Neural cell (in vitro differentiated cells): Measurements from ENCODE around the gene SMIM13. TPM values are rescaled to one million over a fixed set of nuclear protein-coding genes. Genes with fewer than 3 reads are reported as not detected.

Source experiments
- H2AFZ ChIP-seq: fragments of 200-600, 300-800 bp; sonication (generic), shearing (Covaris generic); 2 replicates; pipeline ENCODE4 v1.6.0; 2014; ENCODE audit warnings: low read depth, mild to moderate bottlenecking, antibody characterized with exemption, low read length, moderate library complexity
- H3F3A ChIP-seq: fragments of 200-600 bp; shearing (Covaris generic); 2 replicates; pipeline ENCODE4 v1.6.1; 2016; ENCODE audit warnings: mild to moderate bottlenecking, moderate library complexity, mixed read lengths, antibody characterized with exemption, low read length; ENCODE audit not compliant: insufficient read depth, poor library complexity, severe bottlenecking
- H3K27ac ChIP-seq: fragments of 200-600, 300-800 bp; sonication (generic), shearing (Covaris generic); 2 replicates; pipeline ENCODE4 v1.5.1; 2014; ENCODE audit warnings: mild to moderate bottlenecking, low read length, moderate library complexity
- H3K27me3 ChIP-seq: fragments of 300-800, 200-600 bp; sonication (generic), shearing (Covaris generic); 2 replicates; pipeline ENCODE4 v1.6.0; 2014; ENCODE audit warnings: mild to moderate bottlenecking, low read depth, low read length, moderate library complexity; ENCODE audit not compliant: insufficient read depth
- H3K36me3 ChIP-seq: fragments of 300-800, 200-600 bp; sonication (generic), shearing (Covaris generic); 2 replicates; pipeline ENCODE4 v1.5.1; 2014; ENCODE audit warnings: mild to moderate bottlenecking, antibody characterized with exemption, low read length, moderate library complexity; ENCODE audit not compliant: insufficient read depth
- H3K4me2 ChIP-seq: fragments of 300-800, 200-600 bp; sonication (generic), shearing (Covaris generic); 2 replicates; pipeline ENCODE4 v1.6.0; 2014; ENCODE audit warnings: mild to moderate bottlenecking, low read length
- H3K4me3 ChIP-seq: fragments of 300-800, 200-600 bp; sonication (generic), shearing (Covaris generic); 2 replicates; pipeline ENCODE4 v1.5.1; 2014; ENCODE audit warnings: mild to moderate bottlenecking, low read length, moderate library complexity
- H3K79me2 ChIP-seq: fragments of 200-600 bp; shearing (Covaris generic); replicated peaks from 2 replicates; pipeline ENCODE4 v1.6.0; 2014; ENCODE audit warnings: mild to moderate bottlenecking, low read length, moderate library complexity; ENCODE audit not compliant: insufficient read depth
- H3K9ac ChIP-seq: fragments of 300-800, 200-600 bp; sonication (generic), shearing (Covaris generic); 2 replicates; pipeline ENCODE4 v1.6.1; 2016; ENCODE audit warnings: mild to moderate bottlenecking, low read length, mixed read lengths
- H3K9me2 ChIP-seq: fragments of 200-600 bp; shearing (Covaris generic); 2 replicates; pipeline ENCODE4 v1.6.1; 2016; ENCODE audit warnings: mild to moderate bottlenecking, low read length, mixed read lengths; ENCODE audit not compliant: insufficient read depth
- H3K9me3 ChIP-seq: fragments of 200-600, 300-800 bp; sonication (generic), shearing (Covaris generic); 2 replicates; pipeline ENCODE4 v1.6.1; 2016; ENCODE audit warnings: mild to moderate bottlenecking, mixed run types, low read length, moderate library complexity, mixed read lengths
- H4K20me1 ChIP-seq: fragments of 200-600 bp; shearing (Covaris generic); 2 replicates; pipeline ENCODE4 v1.6.1; 2016; ENCODE audit warnings: mild to moderate bottlenecking, mixed run types; ENCODE audit not compliant: insufficient read depth
- EP300 ChIP-seq: fragments of 450-650 bp; conservative IDR thresholded peaks from 2 replicates; pipeline ENCODE4 v1.6.1; 2014; ENCODE audit warnings: antibody characterized with exemption, mild to moderate bottlenecking, moderate library complexity; ENCODE audit not compliant: poor library complexity, severe bottlenecking
- EZH2 ChIP-seq: fragments of 200-600, 300-800 bp; shearing (Covaris generic), sonication (generic); IDR thresholded peaks from 2 replicates; pipeline ENCODE4 v1.6.1; 2014; ENCODE audit warnings: antibody characterized with exemption, low read length, borderline replicate concordance, mild to moderate bottlenecking; ENCODE audit not compliant: insufficient read depth, poor library complexity, severe bottlenecking
- MXI1 ChIP-seq: fragments of 450-650 bp; conservative IDR thresholded peaks from 2 replicates; pipeline ENCODE4 v1.6.1; 2014; ENCODE audit warnings: antibody characterized with exemption, mild to moderate bottlenecking; ENCODE audit not compliant: poor library complexity, severe bottlenecking
- POLR2AphosphoS5 ChIP-seq: IDR thresholded peaks from 2 replicates; pipeline ENCODE4 v1.6.1; 2012
- RAD21 ChIP-seq: fragments of 450-650 bp; conservative IDR thresholded peaks from 2 replicates; pipeline ENCODE4 v1.6.1; 2014; ENCODE audit warnings: antibody characterized with exemption, mild to moderate bottlenecking, moderate library complexity
- SMC3 ChIP-seq: fragments of 450-650 bp; conservative IDR thresholded peaks from 2 replicates; pipeline ENCODE4 v1.6.1; 2014; ENCODE audit warnings: antibody characterized with exemption, mild to moderate bottlenecking, moderate library complexity; ENCODE audit not compliant: poor library complexity
- TAF1 ChIP-seq: IDR thresholded peaks from 2 replicates; pipeline ENCODE4 v1.6.1; 2012; ENCODE audit warnings: low read depth
- polyA plus RNA-seq: library from polyadenylated mRNA; depleted of rRNA; stranded (reverse); fragments of >200 nt; gene quantifications from 2 replicates; pipeline ENCODE4 v1.2.3, GENCODE V29; 2014
- TF ChIP-seq, protein P1 (sequence below): fragments of 450-650 bp; IDR thresholded peaks from 2 replicates; pipeline ENCODE4 v1.5.1; 2014; ENCODE audit warnings: antibody characterized with exemption, mild to moderate bottlenecking, moderate library complexity; ENCODE audit not compliant: poor library complexity, severe bottlenecking
- TF ChIP-seq, protein P2 (sequence below): IDR thresholded peaks from 2 replicates; pipeline ENCODE4 v1.6.1; 2012; ENCODE audit warnings: borderline replicate concordance

SMIM13 gene
- polyA plus RNA-seq, 1 donor from 2014 or later: 51.0 TPM

DNA sequence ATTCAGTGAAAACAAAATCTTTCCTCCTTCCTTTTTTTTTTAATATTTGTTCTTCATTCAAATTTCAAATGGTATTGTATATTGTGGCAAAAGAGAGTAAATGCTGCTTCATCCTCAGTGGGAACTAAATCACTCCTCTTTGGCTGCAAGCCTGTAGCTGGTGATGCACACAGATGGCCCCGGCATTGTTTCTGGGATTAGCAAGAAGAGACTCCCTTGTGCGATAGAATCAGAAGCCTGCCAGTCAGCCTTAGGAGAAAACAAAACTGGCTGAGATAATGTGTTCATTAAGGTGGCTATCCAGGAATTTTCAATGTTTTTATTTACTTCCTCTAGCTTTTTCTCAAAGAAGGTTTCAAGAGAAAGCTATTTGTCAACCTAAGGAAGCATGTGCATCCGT is 28.8 kb upstream of the SMIM13 start:
- Histone ChIP-seq H3F3A (no peaks in the 10 kb centered on the region), H3K9me2 (no peaks in the 10 kb centered on the region), H3K27ac (no peak overlapping the region), H3K36me3 (no peaks in the 10 kb centered on the region), H4K20me1 (no peaks in the 10 kb centered on the region), H3K4me2 (no peak overlapping the region), H3K79me2 (no peaks in the 10 kb centered on the region), H3K9me3 (no peaks in the 10 kb centered on the region), H3K9ac (no peak overlapping the region), H3K4me3 (no peak overlapping the region), H3K27me3 (no peaks in the 10 kb centered on the region), H2AFZ (no peak overlapping the region)
- TF ChIP-seq SMC3: no peak
- TF ChIP-seq EP300: no peak
- TF ChIP-seq POLR2AphosphoS5: no peak
- TF ChIP-seq TAF1: no peak
- TF ChIP-seq, protein P1, sequence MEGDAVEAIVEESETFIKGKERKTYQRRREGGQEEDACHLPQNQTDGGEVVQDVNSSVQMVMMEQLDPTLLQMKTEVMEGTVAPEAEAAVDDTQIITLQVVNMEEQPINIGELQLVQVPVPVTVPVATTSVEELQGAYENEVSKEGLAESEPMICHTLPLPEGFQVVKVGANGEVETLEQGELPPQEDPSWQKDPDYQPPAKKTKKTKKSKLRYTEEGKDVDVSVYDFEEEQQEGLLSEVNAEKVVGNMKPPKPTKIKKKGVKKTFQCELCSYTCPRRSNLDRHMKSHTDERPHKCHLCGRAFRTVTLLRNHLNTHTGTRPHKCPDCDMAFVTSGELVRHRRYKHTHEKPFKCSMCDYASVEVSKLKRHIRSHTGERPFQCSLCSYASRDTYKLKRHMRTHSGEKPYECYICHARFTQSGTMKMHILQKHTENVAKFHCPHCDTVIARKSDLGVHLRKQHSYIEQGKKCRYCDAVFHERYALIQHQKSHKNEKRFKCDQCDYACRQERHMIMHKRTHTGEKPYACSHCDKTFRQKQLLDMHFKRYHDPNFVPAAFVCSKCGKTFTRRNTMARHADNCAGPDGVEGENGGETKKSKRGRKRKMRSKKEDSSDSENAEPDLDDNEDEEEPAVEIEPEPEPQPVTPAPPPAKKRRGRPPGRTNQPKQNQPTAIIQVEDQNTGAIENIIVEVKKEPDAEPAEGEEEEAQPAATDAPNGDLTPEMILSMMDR: no peak
- no peak for TF ChIP-seq RAD21
- TF ChIP-seq MXI1: no peak
- TF ChIP-seq, protein P2, sequence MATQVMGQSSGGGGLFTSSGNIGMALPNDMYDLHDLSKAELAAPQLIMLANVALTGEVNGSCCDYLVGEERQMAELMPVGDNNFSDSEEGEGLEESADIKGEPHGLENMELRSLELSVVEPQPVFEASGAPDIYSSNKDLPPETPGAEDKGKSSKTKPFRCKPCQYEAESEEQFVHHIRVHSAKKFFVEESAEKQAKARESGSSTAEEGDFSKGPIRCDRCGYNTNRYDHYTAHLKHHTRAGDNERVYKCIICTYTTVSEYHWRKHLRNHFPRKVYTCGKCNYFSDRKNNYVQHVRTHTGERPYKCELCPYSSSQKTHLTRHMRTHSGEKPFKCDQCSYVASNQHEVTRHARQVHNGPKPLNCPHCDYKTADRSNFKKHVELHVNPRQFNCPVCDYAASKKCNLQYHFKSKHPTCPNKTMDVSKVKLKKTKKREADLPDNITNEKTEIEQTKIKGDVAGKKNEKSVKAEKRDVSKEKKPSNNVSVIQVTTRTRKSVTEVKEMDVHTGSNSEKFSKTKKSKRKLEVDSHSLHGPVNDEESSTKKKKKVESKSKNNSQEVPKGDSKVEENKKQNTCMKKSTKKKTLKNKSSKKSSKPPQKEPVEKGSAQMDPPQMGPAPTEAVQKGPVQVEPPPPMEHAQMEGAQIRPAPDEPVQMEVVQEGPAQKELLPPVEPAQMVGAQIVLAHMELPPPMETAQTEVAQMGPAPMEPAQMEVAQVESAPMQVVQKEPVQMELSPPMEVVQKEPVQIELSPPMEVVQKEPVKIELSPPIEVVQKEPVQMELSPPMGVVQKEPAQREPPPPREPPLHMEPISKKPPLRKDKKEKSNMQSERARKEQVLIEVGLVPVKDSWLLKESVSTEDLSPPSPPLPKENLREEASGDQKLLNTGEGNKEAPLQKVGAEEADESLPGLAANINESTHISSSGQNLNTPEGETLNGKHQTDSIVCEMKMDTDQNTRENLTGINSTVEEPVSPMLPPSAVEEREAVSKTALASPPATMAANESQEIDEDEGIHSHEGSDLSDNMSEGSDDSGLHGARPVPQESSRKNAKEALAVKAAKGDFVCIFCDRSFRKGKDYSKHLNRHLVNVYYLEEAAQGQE: no peak

DNA sequence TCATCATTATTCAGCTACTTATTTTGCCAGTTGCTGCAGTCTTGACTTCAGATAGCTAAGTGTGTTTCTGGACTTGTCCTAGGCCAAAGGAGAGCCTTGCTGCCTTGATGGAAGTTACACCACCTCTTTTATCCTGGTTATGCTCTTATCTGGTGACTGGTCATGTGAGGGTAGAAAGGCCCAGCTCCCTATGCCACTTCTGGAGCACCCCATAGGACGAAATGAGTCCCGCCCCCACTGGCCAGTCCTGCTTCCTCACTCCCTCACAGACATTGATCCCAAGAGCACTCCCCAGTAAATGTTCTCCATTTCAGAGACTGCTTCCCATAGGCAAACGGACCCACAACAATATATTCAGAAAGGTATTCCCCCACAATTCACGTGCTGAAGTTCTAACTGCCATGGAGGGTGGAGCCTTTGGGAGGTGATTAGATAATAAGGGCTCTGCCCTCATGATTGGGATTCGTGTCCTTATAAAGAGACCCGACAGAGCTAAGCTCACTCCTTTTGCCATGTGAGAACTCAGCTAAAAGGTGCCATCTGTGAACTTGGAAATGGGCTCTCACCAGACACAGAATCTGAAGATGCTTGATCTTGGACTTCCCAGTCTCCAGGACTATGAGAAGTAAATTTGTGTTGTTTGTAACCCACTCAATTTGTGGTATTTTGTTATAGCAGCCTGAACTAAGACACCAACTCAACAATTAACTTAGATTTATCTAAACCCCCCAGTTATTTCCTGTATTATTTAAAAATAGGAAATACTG is 28.0 kb upstream of the SMIM13 start:
- Histone ChIP-seq H2AFZ (no peak overlapping the region), H3K4me3 (no peak overlapping the region), H3K79me2 (no peaks in the 10 kb centered on the region), H3K36me3 (no peaks in the 10 kb centered on the region), H3K9me2 (no peaks in the 10 kb centered on the region), H3K4me2 (no peak overlapping the region), H3K9me3 (no peaks in the 10 kb centered on the region), H3K9ac (no peak overlapping the region), H3F3A (no peaks in the 10 kb centered on the region), H4K20me1 (no peaks in the 10 kb centered on the region), H3K27me3 (no peaks in the 10 kb centered on the region), H3K27ac (no peak overlapping the region)
- TF ChIP-seq EZH2 (no peak), EP300 (no peak), TAF1 (no peak), SMC3 (no peak), POLR2AphosphoS5 (no peak), MXI1 (no peak), RAD21 (no peak)
- TF ChIP-seq, protein P1: no peak
- TF ChIP-seq, protein P2: no peak
